GM19467 (cell line): ENCODE data around the gene TP53RK.

Experiments used
- ATAC-seq: cut with Tn5 transposase; IDR thresholded peaks from one replicate; pipeline ENCODE4 v1.9.1; 2021; ENCODE audit warnings: mild to moderate bottlenecking, moderate library complexity; ENCODE audit not compliant: unreplicated experiment

TP53RK gene

GRCh38 chr20:46640536-46641311, 48.5 kb downstream of the TP53RK start:
- ATAC-seq, result no peak

- no peak for ATAC-seq
Measured at GRCh38 chr20:46640044-46640443, 49.2 kb downstream of the TP53RK start.

GRCh38 chr20:46639587-46639986, 49.7 kb downstream of the TP53RK start:
- ATAC-seq, result no peak

- no peak for ATAC-seq
Measured at GRCh38 chr20:46638898-46639274, 50.4 kb downstream of the TP53RK start.

- ATAC-seq, result no peak
Measured at GRCh38 chr20:46638134-46638897, 50.9 kb downstream of the TP53RK start.

- ATAC-seq, result no peak
Measured at GRCh38 chr20:46637427-46638133, 51.7 kb downstream of the TP53RK start.

- ATAC-seq, result no peak
Measured at GRCh38 chr20:46637020-46637419, 52.2 kb downstream of the TP53RK start.

- ATAC-seq, result no peak
Measured at GRCh38 chr20:46636514-46636913, 52.7 kb downstream of the TP53RK start.

GRCh38 chr20:46635514-46636136, 53.6 kb downstream of the TP53RK start:
- no peak for ATAC-seq

- ATAC-seq, result no peak
Measured at GRCh38 chr20:46634528-46634927, 54.7 kb downstream of the TP53RK start.
